ENCODE data around the gene RSPH6A. TPM values are rescaled to one million over a fixed set of nuclear protein-coding genes. Genes with fewer than 3 reads are reported as not detected.

The RSPH6A gene
- total RNA-seq, 1 donor from 2014 or later, result 0.56 TPM

- peak; percentile 100 for TF ChIP-seq CTCF (IDR thresholded peaks at IDR 0.05; ENCODE audit: unreplicated experiment)
- peak; percentile 90 to 98 for DNase-seq (ENCODE audit: low spot score in 2 of 2, unreplicated experiment in 2 of 2)
- H3K4me3 Mint-ChIP-seq, result peak overlapping the region; percentile 98
- peaks cover 17% of the 10 kb centered on the region for H3K4me1 Mint-ChIP-seq
- peaks cover 4% of the 10 kb centered on the region for H3K36me3 Mint-ChIP-seq
- H3K27ac Mint-ChIP-seq, result peak overlapping the region; percentile 98
- H3K27me3 Mint-ChIP-seq (ENCODE audit: low read depth), result no peaks in the 10 kb centered on the region
- H3K9me3 Mint-ChIP-seq, result no peaks in the 10 kb centered on the region
Observed at GRCh38 chr19:45770192-45771101, 44.7 kb downstream of the RSPH6A start.

GRCh38 chr19:45769821-45770191 lies 45.3 kb downstream of the RSPH6A start:
- H3K4me3 Mint-ChIP-seq, result peak overlapping the region; percentile 98
- no peaks in the 10 kb centered on the region for H3K9me3 Mint-ChIP-seq
- H3K27ac Mint-ChIP-seq, result peak overlapping the region; percentile 98
- H3K27me3 Mint-ChIP-seq (ENCODE audit: low read depth), result no peaks in the 10 kb centered on the region
- no peak for DNase-seq (ENCODE audit: low spot score in 2 of 2, unreplicated experiment in 2 of 2)
- peaks cover 21% of the 10 kb centered on the region for H3K4me1 Mint-ChIP-seq
- TF ChIP-seq CTCF (IDR thresholded peaks at IDR 0.05; ENCODE audit: unreplicated experiment), result no peak
- peaks cover 6% of the 10 kb centered on the region for H3K36me3 Mint-ChIP-seq

GRCh38 chr19:45768984-45769782 lies 45.9 kb downstream of the RSPH6A start, which contains the start of gene SIX5:
Gene SIX5, minus strand, starts transcription at chr19:45769252. Its CDS starts 408 bp downstream, at chr19:45768844.
- H3K4me3 Mint-ChIP-seq, result peak within 1 kb of the TSS; percentile 98
- peak within 1 kb of the TSS; percentile 100 for H3K27ac Mint-ChIP-seq
- peaks cover 6% of the 10 kb centered on the region for H3K36me3 Mint-ChIP-seq
- no peaks in the 10 kb centered on the region for H3K9me3 Mint-ChIP-seq
- peaks cover 26% of the 10 kb centered on the region for H3K4me1 Mint-ChIP-seq
- peak; percentile 100 for DNase-seq (ENCODE audit: low spot score in 2 of 2, unreplicated experiment in 2 of 2)
- no peaks in the 10 kb centered on the region for H3K27me3 Mint-ChIP-seq (ENCODE audit: low read depth)
- no peak for TF ChIP-seq CTCF (IDR thresholded peaks at IDR 0.05; ENCODE audit: unreplicated experiment)

GRCh38 chr19:45768655-45768983 lies 46.5 kb downstream of the RSPH6A start:
- Mint-ChIP-seq H3K27me3 (ENCODE audit: low read depth) (no peaks in the 10 kb centered on the region), H3K4me3 (peak overlapping the region; percentile 98), H3K36me3 (peaks cover 6% of the 10 kb centered on the region), H3K4me1 (peaks cover 29% of the 10 kb centered on the region), H3K9me3 (no peaks in the 10 kb centered on the region), H3K27ac (peak overlapping the region; percentile 100)
- TF ChIP-seq CTCF (IDR thresholded peaks at IDR 0.05; ENCODE audit: unreplicated experiment), result no peak
- peak in 1 of 2 experiments; percentile 77 for DNase-seq (ENCODE audit: low spot score in 2 of 2, unreplicated experiment in 2 of 2)

- DNase-seq (ENCODE audit: low spot score in 2 of 2, unreplicated experiment in 2 of 2), result peak in 1 of 2 experiments; percentile 70
- H3K4me1 Mint-ChIP-seq, result peaks cover 29% of the 10 kb centered on the region
- no peaks in the 10 kb centered on the region for H3K9me3 Mint-ChIP-seq
- no peak for TF ChIP-seq CTCF (IDR thresholded peaks at IDR 0.05; ENCODE audit: unreplicated experiment)
- H3K36me3 Mint-ChIP-seq, result peaks cover 2% of the 10 kb centered on the region
- peak overlapping the region; percentile 87 for H3K4me3 Mint-ChIP-seq
- H3K27me3 Mint-ChIP-seq (ENCODE audit: low read depth), result no peaks in the 10 kb centered on the region
- peak overlapping the region; percentile 97 for H3K27ac Mint-ChIP-seq
Observed at GRCh38 chr19:45767881-45768654, 47.0 kb downstream of the RSPH6A start.
